ENCODE measurements around the gene KLHDC9.
A peak's percentile ranks its signal among the peaks of the same experiment; 100 is the strongest.
"Not testable (repeated sequence)": the region's sequence is repeated elsewhere in the genome, so short reads cannot be mapped to it uniquely, and the experiment has no call there.

KLHDC9 gene

GRCh38 chr1:161098210-161099068, at the start of gene KLHDC9:
KLHDC9 (plus strand) TSS chr1:161098361; CDS start chr1:161098536, 175 bp downstream.
- DNase-seq, result peak in 1 of 2 donors; percentile 32

DNA sequence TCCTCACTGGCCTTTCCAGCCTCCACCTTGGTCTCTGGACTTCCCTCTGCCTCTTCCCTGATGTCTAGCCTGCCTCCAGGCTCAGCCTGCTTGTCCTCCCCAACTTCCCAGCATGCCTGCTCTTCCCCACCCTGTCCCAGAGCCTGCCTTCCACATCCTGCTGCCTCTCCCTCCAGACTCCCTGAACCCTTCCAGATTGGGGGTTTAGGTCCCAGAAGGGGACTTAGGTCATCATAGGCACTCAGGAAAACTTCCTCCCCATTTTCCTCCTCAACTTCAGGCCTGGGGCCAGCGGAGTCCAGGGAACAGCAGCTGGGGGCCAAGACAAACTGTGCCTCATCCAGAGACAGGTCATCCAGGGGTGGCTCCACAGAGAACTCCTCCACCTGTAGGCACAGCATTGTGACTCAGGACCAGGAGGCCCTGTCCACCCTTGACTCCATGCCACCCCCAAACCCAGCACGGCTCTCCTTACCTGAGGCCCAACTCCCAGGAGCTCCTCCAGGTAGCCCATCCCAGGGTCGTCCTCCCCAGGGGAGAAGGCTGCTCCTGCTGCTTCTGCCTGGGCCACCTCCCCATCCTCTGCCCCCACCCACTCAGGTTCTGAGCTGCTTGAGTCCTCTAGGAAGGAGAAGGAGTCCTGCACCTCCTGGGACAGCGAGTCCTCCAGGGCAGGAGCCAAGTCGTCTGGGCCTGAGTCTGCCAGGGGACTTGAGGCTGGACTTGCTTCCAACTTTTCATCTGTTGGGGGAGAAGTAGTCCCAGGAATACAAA, 49.0 kb upstream of the KLHDC9 start:
- no peak for DNase-seq

DNA sequence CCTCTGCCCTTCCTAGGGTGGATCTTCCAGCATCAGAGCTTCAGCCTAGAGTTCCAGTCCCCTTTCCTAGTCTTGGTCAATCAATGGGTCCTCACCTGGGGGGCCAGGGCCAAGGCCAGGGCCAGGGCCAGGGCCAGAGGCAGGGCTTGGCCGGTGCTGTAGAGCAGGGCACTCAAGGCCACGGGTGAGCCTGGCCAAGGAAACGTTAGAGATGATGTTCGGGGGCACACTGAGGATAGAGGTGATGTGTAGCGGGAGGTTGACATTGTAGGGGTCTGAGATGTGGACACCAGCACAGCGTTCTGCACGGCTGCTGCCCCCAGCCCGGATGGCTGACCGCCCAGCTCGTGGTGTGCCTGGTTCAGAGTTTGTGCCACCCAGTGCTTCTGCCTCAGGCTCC, 46.9 kb upstream of the KLHDC9 start:
- no peak for DNase-seq

GRCh38 chr1:161052899-161053298, 45.3 kb upstream of the KLHDC9 start:
- DNase-seq, result no peak

DNA sequence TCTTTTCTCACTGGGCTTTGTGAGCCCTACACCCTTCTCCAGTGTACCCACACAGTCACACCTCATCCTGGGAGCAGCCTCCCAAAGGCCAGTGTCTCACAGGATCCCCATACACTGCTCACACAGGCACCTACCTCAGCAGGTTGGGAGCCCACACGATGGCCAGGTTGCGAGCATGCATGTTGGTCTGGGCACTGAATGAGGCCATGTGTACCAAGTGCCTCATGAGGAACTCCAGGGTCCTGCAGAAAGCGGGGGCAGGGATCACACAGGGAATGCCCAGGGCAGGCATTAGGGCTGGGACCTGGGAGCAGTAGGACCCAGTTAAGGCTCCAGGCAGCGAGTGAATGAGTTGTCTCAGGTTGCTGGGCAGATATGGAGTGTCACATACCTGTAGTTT, 43.9 kb upstream of the KLHDC9 start:
- DNase-seq, result no peak

DNA sequence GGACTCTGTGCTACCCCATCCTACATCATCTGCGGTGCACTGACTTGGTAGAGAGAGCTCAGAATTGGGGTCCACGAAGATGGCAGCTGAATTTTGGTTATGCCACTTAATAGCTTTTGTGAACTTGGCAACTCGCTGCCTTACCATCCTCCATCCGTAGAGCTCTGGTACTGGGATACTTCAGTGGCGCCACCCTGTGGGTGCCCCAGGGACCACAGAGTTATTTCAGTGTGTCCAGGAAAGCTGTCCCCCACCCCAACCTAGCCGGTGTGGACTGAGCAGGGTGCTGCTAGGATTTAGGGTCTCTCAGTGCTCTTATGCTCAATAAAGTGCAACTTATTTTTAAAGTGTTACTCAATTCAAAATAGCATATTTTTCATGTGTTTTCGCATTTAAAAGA, 43.4 kb upstream of the KLHDC9 start:
- DNase-seq, result no peak

DNA sequence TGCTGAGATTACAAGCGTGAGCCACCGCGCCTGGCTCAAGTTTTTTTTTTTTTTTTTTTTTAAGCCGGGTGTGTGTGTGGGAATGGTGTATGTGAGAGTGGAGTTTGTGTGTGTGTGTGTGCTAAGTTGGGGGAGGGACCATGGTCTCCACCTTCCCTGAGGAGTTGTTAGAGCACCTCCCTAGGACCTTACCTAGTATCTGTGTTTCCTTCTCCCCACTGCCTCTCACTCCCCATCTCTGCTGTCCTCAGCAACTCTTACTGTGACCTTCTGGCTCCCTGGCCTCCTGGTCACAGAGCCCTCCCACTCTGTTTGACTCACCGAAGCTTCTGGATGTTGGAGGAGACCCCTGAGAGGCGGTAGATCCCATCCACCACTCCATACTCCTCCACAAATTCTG, 38.9 kb upstream of the KLHDC9 start:
- DNase-seq, result no peak

GRCh38 chr1:161061419-161061818, 36.7 kb upstream of the KLHDC9 start:
- no peak for DNase-seq

DNA sequence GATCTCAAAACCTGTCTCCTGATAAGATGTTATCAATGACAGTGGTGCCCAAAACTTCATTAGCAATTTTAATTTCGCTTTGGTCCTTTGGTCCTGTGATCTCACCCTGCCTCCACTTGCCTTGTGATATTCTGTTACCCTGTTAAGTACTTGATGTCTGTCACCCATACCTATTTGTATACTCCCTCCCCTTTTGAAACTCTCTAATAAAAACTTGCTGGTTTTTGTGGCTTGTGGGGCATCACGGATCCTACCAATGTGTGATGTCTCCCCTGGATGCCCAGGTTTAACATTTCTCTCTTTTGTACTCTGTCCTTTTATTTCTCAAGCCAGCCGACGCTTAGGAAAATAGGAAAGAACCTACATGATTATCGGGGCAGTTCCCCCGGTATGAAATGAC, 34.2 kb upstream of the KLHDC9 start:
- not testable (repeated sequence) for DNase-seq

DNA sequence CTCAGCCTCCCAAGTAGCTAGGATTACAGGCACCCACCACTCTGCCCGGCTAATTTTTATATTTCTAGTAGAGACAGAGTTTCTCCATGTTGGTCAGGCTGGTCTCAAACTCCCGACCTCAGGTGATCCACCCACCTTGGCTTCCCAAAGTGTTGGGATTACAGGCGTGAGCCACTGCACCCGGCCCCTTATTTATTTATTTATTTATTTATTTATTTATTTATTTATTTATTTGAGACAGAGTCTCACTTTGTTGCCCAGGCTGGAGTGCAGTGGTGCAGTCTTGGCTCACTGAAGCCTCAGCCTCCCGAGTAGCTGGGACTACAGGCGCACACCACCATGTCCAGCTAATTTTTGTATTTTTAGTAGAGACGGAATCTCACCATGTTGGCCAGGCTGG, 32.5 kb upstream of the KLHDC9 start:
- DNase-seq, result not testable (repeated sequence)

DNA sequence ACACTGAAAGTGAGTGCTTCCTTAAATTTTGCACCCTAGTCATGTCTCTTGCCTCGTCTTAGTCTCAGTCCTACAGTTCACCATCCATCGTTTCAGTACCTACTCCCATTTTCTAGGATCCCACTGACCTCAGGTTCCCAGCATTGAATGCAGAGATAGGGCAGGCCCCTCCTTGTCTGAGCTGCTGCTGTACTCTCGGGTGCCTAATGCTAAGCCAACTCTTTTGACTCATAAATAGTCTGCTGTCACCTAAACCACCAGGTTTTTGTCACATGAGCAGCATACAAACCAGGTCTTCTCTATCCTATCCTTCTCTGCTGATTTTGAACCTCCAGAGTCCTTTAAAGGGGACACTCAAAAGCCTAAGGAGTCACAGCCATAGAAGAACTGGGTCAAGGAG, 31.5 kb upstream of the KLHDC9 start:
- no peak for DNase-seq

DNA sequence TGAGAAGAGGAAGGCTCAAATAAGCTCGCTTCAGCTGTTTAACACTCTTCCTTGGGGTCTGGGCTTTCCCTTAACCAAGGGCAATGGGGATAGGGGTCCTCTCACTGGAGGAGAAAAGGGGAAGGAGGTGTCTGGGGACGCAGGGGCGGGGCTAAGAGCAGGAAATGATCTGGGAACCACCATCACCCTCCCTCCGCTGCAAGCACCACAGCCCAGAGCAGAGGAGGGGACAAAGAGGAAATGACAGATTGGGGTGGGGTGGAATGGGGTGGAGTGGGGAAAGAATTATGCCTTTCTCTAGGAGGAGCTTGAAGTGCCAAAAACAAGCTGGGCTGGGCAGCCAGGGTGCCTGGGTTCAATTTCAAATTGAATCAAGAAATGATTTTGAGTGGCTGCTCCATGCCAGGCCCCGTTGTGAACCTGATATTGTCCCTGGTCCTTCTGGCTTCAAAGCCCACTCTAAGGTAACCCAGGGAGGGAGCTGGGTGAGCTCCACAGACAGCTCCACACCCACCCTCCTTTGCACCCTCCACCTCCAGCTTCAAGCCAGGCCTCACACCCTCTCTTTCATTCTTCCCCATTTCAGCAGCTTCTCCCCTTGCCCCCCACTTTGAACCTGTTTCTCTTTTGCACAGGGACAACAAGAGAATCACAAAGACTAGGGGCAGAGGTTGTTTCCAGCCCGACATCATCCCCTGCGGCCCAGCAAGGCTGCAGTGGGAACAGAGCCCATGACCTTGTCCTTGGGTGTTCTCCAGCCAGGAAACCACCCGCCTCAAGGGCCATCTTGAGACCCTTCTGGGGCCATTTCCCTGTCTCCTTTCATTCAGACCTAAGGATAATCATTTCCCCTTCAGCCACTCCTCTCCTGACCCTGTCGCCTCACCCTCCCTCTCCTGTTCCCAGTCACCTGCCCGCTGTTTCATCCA, 29.6 kb upstream of the KLHDC9 start:
- peak; percentile 59 to 93 for DNase-seq

DNA sequence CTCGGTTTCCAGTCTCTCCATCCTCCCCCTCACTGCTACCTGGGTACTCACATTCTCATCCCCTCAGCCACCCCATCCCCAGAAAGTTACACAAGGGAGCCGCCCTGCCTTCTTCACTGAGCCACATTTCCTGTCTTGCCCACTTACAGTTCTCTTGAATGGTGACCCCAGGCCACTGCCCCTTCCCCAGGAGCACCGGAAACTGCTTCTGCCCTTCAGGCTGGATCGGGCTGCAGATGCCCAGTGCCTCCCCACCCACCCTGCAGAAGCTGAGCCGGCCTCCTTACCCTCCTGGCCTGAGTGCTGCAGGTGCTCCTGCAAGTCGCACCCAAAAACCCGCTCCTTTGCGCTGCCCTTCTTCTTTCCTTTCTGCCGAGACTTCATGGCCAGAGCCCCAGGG, 28.9 kb upstream of the KLHDC9 start:
- no peak for DNase-seq

GRCh38 chr1:161069731-161070270, 28.4 kb upstream of the KLHDC9 start, which contains the start of gene ARHGAP30:
ARHGAP30 (minus strand) TSS chr1:161069891; CDS start chr1:161069624, 267 bp downstream.
- peak; percentile 77 to 82 for DNase-seq

DNA sequence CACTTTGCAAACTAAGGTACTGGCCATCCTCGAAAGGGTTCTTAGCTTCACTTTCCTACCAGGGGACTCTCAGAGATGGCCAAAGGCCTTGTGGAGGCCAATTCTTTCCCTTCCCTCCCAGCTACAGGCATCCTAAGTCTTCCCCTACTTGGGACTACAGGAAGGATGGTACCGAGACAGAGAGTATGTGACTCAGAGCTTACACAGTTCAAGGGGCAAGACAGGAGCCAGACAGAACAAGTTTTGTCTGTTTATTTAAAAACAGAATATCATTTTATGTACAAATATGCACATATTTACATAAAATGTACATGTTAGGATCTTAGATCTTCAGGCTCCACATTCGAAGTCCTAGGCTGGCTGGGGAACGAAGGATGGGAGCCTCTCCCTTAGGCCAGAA, 27.4 kb upstream of the KLHDC9 start:
- no peak for DNase-seq

DNA sequence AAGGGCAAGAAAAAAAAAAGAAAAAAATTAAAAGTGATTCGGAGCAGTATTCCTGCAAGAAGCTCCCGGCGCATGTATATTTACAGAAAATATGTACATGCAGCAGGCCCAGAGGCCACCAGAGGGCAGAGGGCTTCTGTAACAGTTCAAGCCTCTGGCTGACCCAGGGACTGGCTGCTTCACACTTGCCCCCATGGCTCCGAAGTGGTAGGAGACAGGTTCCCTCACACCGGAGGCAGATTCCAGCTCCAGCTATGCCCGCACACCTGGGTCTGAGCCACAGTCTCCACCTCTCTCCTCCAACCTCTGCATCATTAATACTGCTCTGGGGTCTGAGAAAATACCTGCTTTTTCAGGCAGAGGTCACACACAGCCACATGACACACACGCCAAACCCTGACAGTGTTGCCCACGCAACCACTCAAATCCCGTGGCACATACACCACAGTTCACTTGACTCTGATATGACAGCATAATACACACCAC, 26.2 kb upstream of the KLHDC9 start:
- DNase-seq, result peak; percentile 16 to 40

DNA sequence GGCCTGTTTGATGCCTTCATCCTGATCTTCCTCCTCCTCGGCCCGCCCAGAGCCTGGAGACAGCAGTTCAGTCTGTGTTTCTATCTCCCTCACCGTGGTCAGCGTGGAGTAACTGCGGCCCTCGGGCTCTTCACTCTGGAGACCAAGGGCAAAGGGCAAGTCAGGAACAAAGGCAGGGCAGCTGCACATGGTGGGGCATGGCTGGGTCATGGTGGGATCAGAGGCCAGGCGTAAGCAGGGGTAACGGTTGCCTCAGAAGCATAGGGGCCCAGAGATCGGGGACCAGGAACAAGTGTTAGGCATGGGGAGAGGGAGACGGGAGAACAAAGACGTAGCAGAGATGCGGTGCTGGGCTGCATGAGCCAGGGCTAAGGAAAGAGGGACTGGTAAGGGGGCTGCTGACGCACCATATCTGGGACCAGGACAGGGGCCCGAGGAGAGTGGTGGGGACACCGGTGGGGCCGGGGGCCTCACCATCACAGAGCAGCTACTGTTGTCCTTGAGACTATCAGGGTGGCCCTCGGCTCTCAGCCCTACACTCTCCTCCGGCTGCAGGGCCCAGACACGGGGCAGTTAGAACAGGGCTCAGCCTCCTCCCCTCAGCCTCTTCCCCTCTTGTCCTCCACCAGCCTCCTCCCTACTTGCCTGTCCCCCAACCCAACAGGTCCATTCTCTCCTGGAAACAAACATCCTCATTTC, 25.3 kb upstream of the KLHDC9 start:
- no peak for DNase-seq

DNA sequence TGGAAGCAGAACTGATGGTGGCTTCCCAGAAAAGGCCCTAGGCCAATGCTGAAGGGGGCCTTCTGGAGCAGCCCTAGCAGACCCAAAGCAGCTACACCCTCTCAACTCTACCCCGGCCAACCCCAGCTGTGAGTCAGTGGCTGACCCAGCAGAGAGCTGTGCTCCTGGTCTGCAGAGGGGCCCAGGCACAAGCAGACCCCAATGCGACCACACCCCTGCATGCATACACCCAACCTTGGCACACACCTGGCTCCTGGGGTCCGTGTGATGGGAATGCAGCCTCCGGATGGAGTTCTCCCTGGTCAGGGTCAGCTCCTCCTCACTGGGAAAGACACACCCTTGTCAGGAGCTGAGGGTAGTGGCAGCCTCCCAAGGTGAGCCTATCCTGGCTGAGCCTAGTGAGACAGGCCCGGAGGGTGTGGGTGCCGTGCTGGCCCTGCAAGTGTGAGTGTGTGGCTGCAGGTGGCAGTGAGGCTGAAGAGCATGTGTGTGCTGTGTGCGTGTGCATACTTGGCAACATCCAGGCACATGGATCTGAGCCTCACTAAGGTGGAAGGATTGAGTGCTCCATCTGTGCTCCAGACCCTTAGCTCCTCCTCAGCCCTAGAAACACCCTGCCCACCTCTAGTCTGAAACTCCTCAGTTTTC, 24.6 kb upstream of the KLHDC9 start:
- no peak for DNase-seq

DNA sequence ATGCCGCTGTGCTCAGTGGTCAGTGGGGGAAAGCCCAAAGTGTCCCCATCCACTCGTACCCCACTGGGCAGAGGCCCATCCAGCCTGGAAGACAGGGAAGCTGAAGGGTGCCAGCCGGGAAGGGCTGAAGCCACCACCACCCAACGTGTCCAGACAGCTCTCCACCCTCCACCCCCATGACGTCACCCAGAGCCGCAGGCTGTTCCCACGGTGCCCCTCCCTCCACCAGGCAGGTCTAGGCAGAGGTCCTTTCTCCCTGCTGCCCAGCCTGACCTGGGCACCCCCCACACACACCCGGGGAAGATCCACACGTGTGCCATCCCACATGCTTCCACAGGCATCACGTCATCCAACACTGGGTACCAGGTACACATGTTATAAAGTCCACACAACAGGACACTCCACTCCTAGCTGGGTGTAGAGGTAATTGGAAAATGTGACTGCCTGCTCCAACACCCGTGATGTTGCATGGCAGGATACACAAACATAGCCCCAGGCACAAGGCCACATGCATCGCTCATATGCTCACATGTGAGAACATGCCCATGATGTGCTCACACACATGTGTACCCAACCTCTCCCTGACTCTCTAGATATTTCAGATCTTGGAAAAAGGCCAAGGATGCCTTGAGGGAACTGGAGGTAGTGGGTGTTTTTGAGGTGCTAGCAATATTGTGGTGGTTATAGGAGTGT, 23.3 kb upstream of the KLHDC9 start:
- DNase-seq, result no peak

GRCh38 chr1:161076410-161076809, 21.8 kb upstream of the KLHDC9 start:
- no peak for DNase-seq

DNA sequence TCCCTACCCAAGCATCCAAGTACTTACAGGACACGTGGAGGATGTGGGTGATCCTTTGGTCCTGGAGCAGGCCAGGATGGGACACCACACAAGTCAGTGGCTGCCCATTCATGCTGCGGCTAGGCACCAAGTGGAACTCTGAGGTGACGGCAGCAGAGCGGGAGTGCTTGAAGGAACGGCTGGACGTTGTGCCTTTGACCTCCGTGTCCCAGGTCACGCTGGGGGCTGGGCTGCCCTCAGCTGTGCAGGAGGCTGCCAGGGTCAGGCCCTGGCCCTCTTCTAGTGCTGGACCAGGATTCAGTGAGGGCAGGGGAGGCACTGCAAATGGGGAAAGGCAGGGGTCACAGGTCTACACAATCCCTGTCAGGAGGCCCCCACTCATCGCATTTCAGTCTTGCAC, 20.7 kb upstream of the KLHDC9 start:
- no peak for DNase-seq
